Endothelial cell (in vitro differentiated cells): ENCODE data around the gene SBF1. TPM values are rescaled to one million over a fixed set of nuclear protein-coding genes. Genes with fewer than 3 reads are reported as not detected.

Experiments used
- DNase-seq: peaks from one replicate; pipeline ENCODE4 v3.0.0; 2021; ENCODE audit warnings: low spot score
- H3K27ac Mint-ChIP-seq: one replicate; pipeline ENCODE4 v1.8.0; 2021; ENCODE audit warnings: mixed read lengths, inconsistent platforms; ENCODE audit not compliant: unreplicated experiment
- H3K27me3 Mint-ChIP-seq: one replicate; pipeline ENCODE4 v1.8.0; 2021; ENCODE audit warnings: mild to moderate bottlenecking, moderate library complexity, mixed read lengths, inconsistent platforms; ENCODE audit not compliant: unreplicated experiment
- H3K36me3 Mint-ChIP-seq: one replicate; pipeline ENCODE4 v1.8.0; 2021; ENCODE audit warnings: mild to moderate bottlenecking, low read depth, mixed read lengths, inconsistent platforms; ENCODE audit not compliant: unreplicated experiment
- H3K4me1 Mint-ChIP-seq: one replicate; pipeline ENCODE4 v1.8.0; 2021; ENCODE audit warnings: mild to moderate bottlenecking, mixed read lengths, inconsistent platforms; ENCODE audit not compliant: unreplicated experiment
- H3K4me3 Mint-ChIP-seq: one replicate; pipeline ENCODE4 v1.8.0; 2021; ENCODE audit warnings: mild to moderate bottlenecking, mixed read lengths, inconsistent platforms; ENCODE audit not compliant: unreplicated experiment
- H3K9me3 Mint-ChIP-seq: one replicate; pipeline ENCODE4 v1.8.0; 2021; ENCODE audit warnings: mixed read lengths, inconsistent platforms; ENCODE audit not compliant: unreplicated experiment
- CTCF ChIP-seq: fragments of 200-600 bp; sonication (generic); IDR thresholded peaks from one replicate; pipeline ENCODE4 v1.5.0; 2021; ENCODE audit warnings: antibody characterized with exemption; ENCODE audit not compliant: unreplicated experiment
- total RNA-seq: library from RNA; stranded (reverse); fragmentation: NEBNext Ultra II Directional; extraction: Animal tissue kit (Norgen Biotek cat#: 25700); gene quantifications from one replicate; pipeline ENCODE4 v1.2.1, GENCODE V29; 2021; ENCODE audit not compliant: unreplicated experiment

SBF1 gene
- total RNA-seq, 1 donor from 2014 or later: 76.7 TPM

GRCh38 chr22:50482107-50483074 lies 7.6 kb upstream of the SBF1 start:
- no peaks in the 10 kb centered on the region for H3K9me3 Mint-ChIP-seq
- DNase-seq: no peak
- H3K27ac Mint-ChIP-seq: no peak overlapping the region
- no peaks in the 10 kb centered on the region for H3K4me1 Mint-ChIP-seq
- no peak overlapping the region for H3K4me3 Mint-ChIP-seq
- no peak for TF ChIP-seq CTCF
- peaks cover 26% of the 10 kb centered on the region for H3K27me3 Mint-ChIP-seq
- no peaks in the 10 kb centered on the region for H3K36me3 Mint-ChIP-seq

GRCh38 chr22:50481440-50482106 lies 6.7 kb upstream of the SBF1 start, which contains the start of gene ADM2:
Gene ADM2 (plus strand): TSS chr22:50481543. CDS start chr22:50481848, 305 bp downstream.
- peak within 1 kb of the TSS; percentile 25 for H3K4me3 Mint-ChIP-seq
- H3K27ac Mint-ChIP-seq: no peak within 1 kb of the TSS
- H3K27me3 Mint-ChIP-seq: peaks cover 32% of the 10 kb centered on the region
- no peaks in the 10 kb centered on the region for H3K36me3 Mint-ChIP-seq
- no peaks in the 10 kb centered on the region for H3K4me1 Mint-ChIP-seq
- peak; percentile 36 for DNase-seq
- H3K9me3 Mint-ChIP-seq: no peaks in the 10 kb centered on the region
- TF ChIP-seq CTCF: no peak

GRCh38 chr22:50481045-50481439 lies 6.2 kb upstream of the SBF1 start:
- no peak for TF ChIP-seq CTCF
- no peak overlapping the region for H3K27ac Mint-ChIP-seq
- no peak for DNase-seq
- peaks cover 32% of the 10 kb centered on the region for H3K27me3 Mint-ChIP-seq
- peak overlapping the region; percentile 25 for H3K4me3 Mint-ChIP-seq
- H3K4me1 Mint-ChIP-seq: no peaks in the 10 kb centered on the region
- no peaks in the 10 kb centered on the region for H3K9me3 Mint-ChIP-seq
- H3K36me3 Mint-ChIP-seq: no peaks in the 10 kb centered on the region

- Mint-ChIP-seq H3K9me3 (no peaks in the 10 kb centered on the region), H3K4me1 (no peaks in the 10 kb centered on the region), H3K27ac (no peak overlapping the region), H3K27me3 (peaks cover 28% of the 10 kb centered on the region), H3K36me3 (no peaks in the 10 kb centered on the region), H3K4me3 (no peak overlapping the region)
- no peak for TF ChIP-seq CTCF
- no peak for DNase-seq
Measured at GRCh38 chr22:50479721-50480120, 4.9 kb upstream of the SBF1 start.

GRCh38 chr22:50477923-50478322 lies 3.1 kb upstream of the SBF1 start:
- H3K36me3 Mint-ChIP-seq: no peaks in the 10 kb centered on the region
- no peak overlapping the region for H3K4me3 Mint-ChIP-seq
- H3K4me1 Mint-ChIP-seq: peaks cover 13% of the 10 kb centered on the region
- TF ChIP-seq CTCF: no peak
- no peaks in the 10 kb centered on the region for H3K9me3 Mint-ChIP-seq
- peaks cover 39% of the 10 kb centered on the region for H3K27me3 Mint-ChIP-seq
- DNase-seq: no peak
- no peak overlapping the region for H3K27ac Mint-ChIP-seq
